GM12891 (cell line): ENCODE measurements around the gene SNF8.

Experiments used
- PAX5 ChIP-seq: IDR thresholded peaks from 2 replicates; pipeline ENCODE4 v1.6.1; 2011; ENCODE audit warnings: low read length, moderate library complexity, mild to moderate bottlenecking; ENCODE audit not compliant: insufficient read depth, severe bottlenecking
- POLR2A ChIP-seq: IDR thresholded peaks from 2 replicates; pipeline ENCODE4 v1.6.1; 2011; ENCODE audit warnings: low read depth, low read length, control low read depth
- POLR2AphosphoS5 ChIP-seq: IDR thresholded peaks from 2 replicates; pipeline ENCODE4 v1.6.1; 2011; ENCODE audit warnings: low read depth, low read length, control low read depth
- POU2F2 ChIP-seq: IDR thresholded peaks from 2 replicates; pipeline ENCODE4 v1.6.1; 2011; ENCODE audit warnings: low read depth, mild to moderate bottlenecking, control low read depth, low read length, moderate library complexity
- SPI1 ChIP-seq: IDR thresholded peaks from 2 replicates; pipeline ENCODE4 v1.6.1; 2011; ENCODE audit warnings: low read depth, low read length, control low read depth
- TAF1 ChIP-seq: IDR thresholded peaks from 2 replicates; pipeline ENCODE4 v1.6.1; 2011; ENCODE audit warnings: low read depth, low read length, control low read depth

GRCh38 chr17:48890086-48890485 lies 54.6 kb downstream of the SNF8 start:
- TF ChIP-seq TAF1: no peak
- no peak for TF ChIP-seq POLR2A
- no peak for TF ChIP-seq POLR2AphosphoS5
- no peak for TF ChIP-seq PAX5
- TF ChIP-seq SPI1: no peak
- TF ChIP-seq POU2F2: no peak
